ENCODE data around the gene ARHGAP18.

ARHGAP18 gene

GRCh38 chr6:129657483-129657882, 52.5 kb downstream of the ARHGAP18 start:
- no peak overlapping the region for H3K4me3 ChIP-seq (ENCODE audit: low read depth, low read length)
- H3K27me3 ChIP-seq (replicated peaks): no peaks in the 10 kb centered on the region
- no peak for DNase-seq
- in situ Hi-C loops (cut with HindIII; ENCODE audit: low pct_ligation_motif_present, low sequenced_read_pairs): no loop called here
- no peak for TF ChIP-seq CTCF (IDR thresholded peaks at IDR 0.05; ENCODE audit: low read depth, low read length, missing control alignments)
- no peak overlapping the region for H3K27ac ChIP-seq
- no peaks in the 10 kb centered on the region for H3K36me3 ChIP-seq (replicated peaks)

- Histone ChIP-seq H3K27me3 (replicated peaks) (no peaks in the 10 kb centered on the region), H3K4me3 (ENCODE audit: low read depth, low read length) (no peak overlapping the region), H3K36me3 (replicated peaks) (no peaks in the 10 kb centered on the region), H3K27ac (no peak overlapping the region)
- no peak for DNase-seq
- no peak for TF ChIP-seq CTCF (IDR thresholded peaks at IDR 0.05; ENCODE audit: low read depth, low read length, missing control alignments)
- in situ Hi-C loops (cut with HindIII; ENCODE audit: low pct_ligation_motif_present, low sequenced_read_pairs): no loop called here
Observed at GRCh38 chr6:129655334-129655733, 54.6 kb downstream of the ARHGAP18 start.

- Histone ChIP-seq H3K36me3 (replicated peaks) (no peaks in the 10 kb centered on the region), H3K27ac (no peak overlapping the region), H3K27me3 (replicated peaks) (no peaks in the 10 kb centered on the region), H3K4me3 (ENCODE audit: low read depth, low read length) (no peak overlapping the region)
- in situ Hi-C loops (cut with HindIII; ENCODE audit: low pct_ligation_motif_present, low sequenced_read_pairs): no loop called here
- no peak for TF ChIP-seq CTCF (IDR thresholded peaks at IDR 0.05; ENCODE audit: low read depth, low read length, missing control alignments)
- no peak for DNase-seq
Observed at GRCh38 chr6:129653746-129654145, 56.2 kb downstream of the ARHGAP18 start.

DNA sequence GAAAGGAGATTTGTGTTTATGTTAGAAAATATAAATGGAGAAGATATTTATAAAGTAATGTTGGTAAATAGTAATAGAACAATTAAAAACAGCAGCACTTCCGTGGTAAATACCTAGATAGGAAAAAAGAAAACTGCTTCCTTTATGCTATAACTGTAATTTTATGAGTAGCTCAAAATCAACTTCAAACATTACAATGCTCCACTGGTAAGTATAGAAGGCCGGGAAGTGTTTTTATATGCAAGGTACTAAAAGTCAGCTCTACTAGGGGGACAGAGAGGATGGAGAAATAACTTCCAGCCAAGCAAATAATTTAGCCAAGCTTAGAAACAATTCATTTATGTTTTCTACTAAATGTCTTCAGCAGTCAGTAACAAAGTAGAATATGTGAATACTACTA, 56.7 kb downstream of the ARHGAP18 start:
- H3K4me3 ChIP-seq (ENCODE audit: low read depth, low read length): no peak overlapping the region
- no peaks in the 10 kb centered on the region for H3K36me3 ChIP-seq (replicated peaks)
- no peak overlapping the region for H3K27ac ChIP-seq
- TF ChIP-seq CTCF (IDR thresholded peaks at IDR 0.05; ENCODE audit: low read depth, low read length, missing control alignments): no peak
- no peaks in the 10 kb centered on the region for H3K27me3 ChIP-seq (replicated peaks)
- in situ Hi-C loops (cut with HindIII; ENCODE audit: low pct_ligation_motif_present, low sequenced_read_pairs): no loop called here
- no peak for DNase-seq

DNA sequence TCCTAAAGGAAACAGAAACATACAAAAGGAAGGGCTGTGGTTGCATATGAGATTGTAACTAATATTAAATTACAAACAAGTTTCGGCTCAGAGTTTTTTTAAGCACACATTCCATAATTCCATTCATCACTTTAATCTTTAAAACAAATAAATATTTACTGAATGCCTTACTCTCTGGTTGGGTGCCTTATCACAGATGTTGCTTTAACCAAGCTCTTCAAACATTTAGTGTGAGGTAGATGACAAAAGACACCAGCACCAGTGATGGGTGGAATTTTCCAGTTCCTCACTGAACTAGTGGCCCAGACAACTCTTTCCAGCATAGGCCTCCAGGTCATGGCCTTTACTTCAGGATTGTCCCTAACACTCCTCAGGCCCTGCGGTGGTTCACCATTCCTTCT, 58.7 kb downstream of the ARHGAP18 start:
- H3K27ac ChIP-seq: no peak overlapping the region
- no peak for DNase-seq
- in situ Hi-C loops (cut with HindIII; ENCODE audit: low pct_ligation_motif_present, low sequenced_read_pairs): no loop called here
- no peak for TF ChIP-seq CTCF (IDR thresholded peaks at IDR 0.05; ENCODE audit: low read depth, low read length, missing control alignments)
- no peaks in the 10 kb centered on the region for H3K27me3 ChIP-seq (replicated peaks)
- H3K4me3 ChIP-seq (ENCODE audit: low read depth, low read length): no peak overlapping the region
- no peaks in the 10 kb centered on the region for H3K36me3 ChIP-seq (replicated peaks)

- in situ Hi-C loops (cut with HindIII; ENCODE audit: low pct_ligation_motif_present, low sequenced_read_pairs): no loop called here
- DNase-seq: no peak
- no peaks in the 10 kb centered on the region for H3K27me3 ChIP-seq (replicated peaks)
- H3K27ac ChIP-seq: no peak overlapping the region
- TF ChIP-seq CTCF (IDR thresholded peaks at IDR 0.05; ENCODE audit: low read depth, low read length, missing control alignments): no peak
- no peaks in the 10 kb centered on the region for H3K36me3 ChIP-seq (replicated peaks)
- H3K4me3 ChIP-seq (ENCODE audit: low read depth, low read length): no peak overlapping the region
Observed at GRCh38 chr6:129648819-129649491, 61.0 kb downstream of the ARHGAP18 start.
